Adipocyte (in vitro differentiated cells): Measurements from ENCODE around the gene NR2F1-AS1.

Source experiments
- DNase-seq: peaks from one replicate; pipeline ENCODE4 v3.0.0-alpha.2; 2015; ENCODE audit warnings: low read depth
- H3K27me3 ChIP-seq: replicated peaks from 2 replicates; pipeline ENCODE4 v1.7.0; 2013; ENCODE audit warnings: mild to moderate bottlenecking, low read length, moderate library complexity; ENCODE audit not compliant: control insufficient read depth, insufficient read depth
- H3K36me3 ChIP-seq: 2 replicates; pipeline ENCODE4 v1.7.0; 2013; ENCODE audit warnings: low read length, mild to moderate bottlenecking, moderate library complexity; ENCODE audit not compliant: control insufficient read depth, insufficient read depth, severe bottlenecking
- H3K4me1 ChIP-seq: 2 replicates; pipeline ENCODE4 v1.7.0; 2013; ENCODE audit warnings: mild to moderate bottlenecking, low read length, moderate library complexity; ENCODE audit not compliant: control insufficient read depth, insufficient read depth
- H3K4me3 ChIP-seq: 2 replicates; pipeline ENCODE4 v1.7.0; 2013; ENCODE audit warnings: mild to moderate bottlenecking, low read length, moderate library complexity
- H3K9ac ChIP-seq: 2 replicates; pipeline ENCODE4 v1.7.0; 2013; ENCODE audit warnings: mild to moderate bottlenecking, low read length, moderate library complexity
- H3K9me3 ChIP-seq: 2 replicates; pipeline ENCODE4 v1.7.0; 2013; ENCODE audit warnings: mild to moderate bottlenecking, low read length, moderate library complexity; ENCODE audit not compliant: control insufficient read depth

Gene NR2F1-AS1

GRCh38 chr5:93601802-93602155 is 20.8 kb upstream of the NR2F1-AS1 start:
- H3K9ac ChIP-seq, result no peak overlapping the region
- H3K27me3 ChIP-seq, result peaks cover 45% of the 10 kb centered on the region
- no peaks in the 10 kb centered on the region for H3K36me3 ChIP-seq
- DNase-seq, result no peak
- no peaks in the 10 kb centered on the region for H3K9me3 ChIP-seq
- H3K4me1 ChIP-seq, result no peaks in the 10 kb centered on the region
- H3K4me3 ChIP-seq, result no peak overlapping the region

- Histone ChIP-seq H3K27me3 (peaks cover 40% of the 10 kb centered on the region), H3K4me1 (no peaks in the 10 kb centered on the region), H3K9ac (no peak overlapping the region), H3K4me3 (no peak overlapping the region), H3K36me3 (no peaks in the 10 kb centered on the region), H3K9me3 (no peaks in the 10 kb centered on the region)
- DNase-seq, result no peak
These were observed 20.2 kb upstream of the NR2F1-AS1 start for GRCh38 chr5:93601071-93601801.

GRCh38 chr5:93600409-93601070 is 19.5 kb upstream of the NR2F1-AS1 start:
- Histone ChIP-seq H3K4me3 (no peak overlapping the region), H3K4me1 (no peaks in the 10 kb centered on the region)

GRCh38 chr5:93599399-93600120 is 18.5 kb upstream of the NR2F1-AS1 start:
- H3K9ac ChIP-seq, result no peak overlapping the region
- H3K4me1 ChIP-seq, result no peaks in the 10 kb centered on the region
- peaks cover 24% of the 10 kb centered on the region for H3K27me3 ChIP-seq
- H3K36me3 ChIP-seq, result peaks cover 5% of the 10 kb centered on the region
- no peaks in the 10 kb centered on the region for H3K9me3 ChIP-seq
- no peak overlapping the region for H3K4me3 ChIP-seq
- no peak for DNase-seq

More at GRCh38 chr5:93600409-93601070, 19.5 kb upstream of the NR2F1-AS1 start:
- Histone ChIP-seq H3K36me3 (no peaks in the 10 kb centered on the region), H3K9me3 (no peaks in the 10 kb centered on the region), H3K9ac (no peak overlapping the region), H3K27me3 (peaks cover 33% of the 10 kb centered on the region)
- no peak for DNase-seq

- peaks cover 24% of the 10 kb centered on the region for H3K27me3 ChIP-seq
- peaks cover 11% of the 10 kb centered on the region for H3K36me3 ChIP-seq
- DNase-seq, result no peak
- no peaks in the 10 kb centered on the region for H3K4me1 ChIP-seq
- no peak overlapping the region for H3K4me3 ChIP-seq
- H3K9ac ChIP-seq, result no peak overlapping the region
- H3K9me3 ChIP-seq, result no peaks in the 10 kb centered on the region
These were observed 18.0 kb upstream of the NR2F1-AS1 start for GRCh38 chr5:93599001-93599379.

GRCh38 chr5:93598091-93599000 is 17.3 kb upstream of the NR2F1-AS1 start:
- H3K27me3 ChIP-seq, result peaks cover 18% of the 10 kb centered on the region
- no peaks in the 10 kb centered on the region for H3K4me1 ChIP-seq
- H3K9ac ChIP-seq, result no peak overlapping the region
- no peak for DNase-seq
- H3K36me3 ChIP-seq, result peaks cover 17% of the 10 kb centered on the region
- no peak overlapping the region for H3K4me3 ChIP-seq
- no peaks in the 10 kb centered on the region for H3K9me3 ChIP-seq

- Histone ChIP-seq H3K9me3 (no peaks in the 10 kb centered on the region), H3K4me1 (no peaks in the 10 kb centered on the region), H3K9ac (no peak overlapping the region), H3K27me3 (peaks cover 13% of the 10 kb centered on the region), H3K4me3 (no peak overlapping the region), H3K36me3 (peaks cover 18% of the 10 kb centered on the region)
- DNase-seq, result no peak
These were observed 15.9 kb upstream of the NR2F1-AS1 start for GRCh38 chr5:93596676-93597490.

- no peaks in the 10 kb centered on the region for H3K9me3 ChIP-seq
- no peak overlapping the region for H3K4me3 ChIP-seq
- no peaks in the 10 kb centered on the region for H3K4me1 ChIP-seq
- DNase-seq, result no peak
- peaks cover 18% of the 10 kb centered on the region for H3K36me3 ChIP-seq
- peaks cover 8% of the 10 kb centered on the region for H3K27me3 ChIP-seq
- no peak overlapping the region for H3K9ac ChIP-seq
These were observed 15.3 kb upstream of the NR2F1-AS1 start for GRCh38 chr5:93596310-93596675.

- peaks cover 5% of the 10 kb centered on the region for H3K27me3 ChIP-seq
- no peak overlapping the region for H3K9ac ChIP-seq
- no peak overlapping the region for H3K4me3 ChIP-seq
- H3K9me3 ChIP-seq, result no peaks in the 10 kb centered on the region
- no peaks in the 10 kb centered on the region for H3K4me1 ChIP-seq
- DNase-seq, result no peak
- peaks cover 23% of the 10 kb centered on the region for H3K36me3 ChIP-seq
These were observed 14.6 kb upstream of the NR2F1-AS1 start for GRCh38 chr5:93595420-93596147.
